ENCODE results near the gene LMO1. TPM values are rescaled to one million over a fixed set of nuclear protein-coding genes. Genes with fewer than 3 reads are reported as not detected.
A peak's percentile ranks its signal among the peaks of the same experiment; 100 is the strongest.

Gene LMO1
- total RNA-seq, 1 donor from 2014 or later: not detected

DNA sequence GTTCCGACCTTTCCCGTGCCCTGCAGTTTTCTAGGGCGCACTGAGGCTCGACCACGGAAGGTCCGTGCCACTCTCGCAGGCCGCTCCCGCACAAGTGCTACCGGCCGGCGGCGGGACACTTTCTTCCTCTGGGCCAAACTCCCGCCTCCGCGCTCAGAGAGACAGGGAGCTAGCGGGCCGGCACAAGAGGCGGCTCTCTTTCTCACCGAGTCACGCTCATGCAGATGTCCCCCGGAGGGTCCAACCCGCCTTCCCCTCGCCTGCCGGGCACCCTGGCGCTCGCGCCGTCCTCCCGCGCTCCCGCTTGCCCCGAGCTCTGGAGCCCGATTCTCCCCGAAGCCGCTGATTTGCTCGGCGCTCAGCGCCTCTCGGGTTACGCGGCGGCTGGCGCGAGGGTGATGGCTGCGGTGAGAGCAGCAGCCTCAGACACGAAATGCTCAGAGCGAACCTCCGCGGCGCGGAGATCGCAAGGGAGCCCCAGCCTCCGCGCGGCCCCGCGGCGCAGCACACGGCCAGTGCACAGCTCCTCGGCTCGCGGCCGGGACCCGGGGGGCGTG lies 1.0 kb downstream of the LMO1 start:
- no peak overlapping the region for H3K27ac ChIP-seq
- intact Hi-C loops (cut with DNase I): no loop called here
- peak; percentile 71 for DNase-seq

DNA sequence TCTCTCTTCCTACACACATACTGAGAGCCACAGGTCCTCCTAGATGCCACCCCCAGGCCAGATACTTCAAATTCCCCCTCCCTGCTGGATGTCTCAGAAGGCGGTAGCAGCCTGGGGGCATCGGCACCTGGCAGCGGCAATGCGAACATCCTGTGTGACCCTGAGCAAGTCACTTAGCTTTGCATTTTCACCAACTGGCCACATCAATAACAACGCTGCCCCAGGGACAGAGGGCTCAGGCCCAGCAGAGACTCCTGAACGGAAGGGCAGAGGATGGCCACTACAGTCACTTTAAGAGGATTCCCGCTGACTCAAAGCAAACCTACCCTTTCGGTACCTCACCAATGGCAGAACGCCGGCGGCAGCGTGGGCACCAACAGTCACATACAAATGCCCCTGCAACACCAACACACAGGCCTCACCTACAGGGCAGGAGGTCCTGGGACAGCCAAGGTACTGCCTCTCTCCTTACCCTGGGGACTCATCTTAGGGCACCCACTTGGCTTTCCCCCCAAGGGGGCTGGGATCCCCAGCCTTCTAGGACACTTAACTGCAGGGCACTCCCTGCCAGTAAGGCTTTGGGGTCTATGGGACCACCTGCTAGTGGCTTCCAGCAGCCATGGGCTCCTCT lies 1.6 kb downstream of the LMO1 start:
- TF ChIP-seq, protein P1, sequence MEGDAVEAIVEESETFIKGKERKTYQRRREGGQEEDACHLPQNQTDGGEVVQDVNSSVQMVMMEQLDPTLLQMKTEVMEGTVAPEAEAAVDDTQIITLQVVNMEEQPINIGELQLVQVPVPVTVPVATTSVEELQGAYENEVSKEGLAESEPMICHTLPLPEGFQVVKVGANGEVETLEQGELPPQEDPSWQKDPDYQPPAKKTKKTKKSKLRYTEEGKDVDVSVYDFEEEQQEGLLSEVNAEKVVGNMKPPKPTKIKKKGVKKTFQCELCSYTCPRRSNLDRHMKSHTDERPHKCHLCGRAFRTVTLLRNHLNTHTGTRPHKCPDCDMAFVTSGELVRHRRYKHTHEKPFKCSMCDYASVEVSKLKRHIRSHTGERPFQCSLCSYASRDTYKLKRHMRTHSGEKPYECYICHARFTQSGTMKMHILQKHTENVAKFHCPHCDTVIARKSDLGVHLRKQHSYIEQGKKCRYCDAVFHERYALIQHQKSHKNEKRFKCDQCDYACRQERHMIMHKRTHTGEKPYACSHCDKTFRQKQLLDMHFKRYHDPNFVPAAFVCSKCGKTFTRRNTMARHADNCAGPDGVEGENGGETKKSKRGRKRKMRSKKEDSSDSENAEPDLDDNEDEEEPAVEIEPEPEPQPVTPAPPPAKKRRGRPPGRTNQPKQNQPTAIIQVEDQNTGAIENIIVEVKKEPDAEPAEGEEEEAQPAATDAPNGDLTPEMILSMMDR (IDR thresholded peaks at IDR 0.05): no peak
- intact Hi-C loops (cut with DNase I): no loop called here
- H3K4me1 ChIP-seq: peaks cover 19% of the 10 kb centered on the region
- ATAC-seq (no peak), DNase-seq (peak; percentile 19)
- H3K9me3 ChIP-seq: no peaks in the 10 kb centered on the region
- peaks cover 62% of the 10 kb centered on the region for H3K27me3 ChIP-seq
- H3K36me3 ChIP-seq: no peaks in the 10 kb centered on the region
- peak overlapping the region; percentile 47 for H3K4me3 ChIP-seq
- no peak overlapping the region for H3K27ac ChIP-seq

More for the DNA sequence above, 1.0 kb downstream of the LMO1 start:
- peaks cover 68% of the 10 kb centered on the region for H3K27me3 ChIP-seq
- no peaks in the 10 kb centered on the region for H3K36me3 ChIP-seq
- peak overlapping the region; percentile 47 for H3K4me3 ChIP-seq
- TF ChIP-seq, protein P1 (IDR thresholded peaks at IDR 0.05): no peak
- H3K4me1 ChIP-seq: peaks cover 20% of the 10 kb centered on the region
- peak; percentile 49 for ATAC-seq
- H3K9me3 ChIP-seq: no peaks in the 10 kb centered on the region

DNA sequence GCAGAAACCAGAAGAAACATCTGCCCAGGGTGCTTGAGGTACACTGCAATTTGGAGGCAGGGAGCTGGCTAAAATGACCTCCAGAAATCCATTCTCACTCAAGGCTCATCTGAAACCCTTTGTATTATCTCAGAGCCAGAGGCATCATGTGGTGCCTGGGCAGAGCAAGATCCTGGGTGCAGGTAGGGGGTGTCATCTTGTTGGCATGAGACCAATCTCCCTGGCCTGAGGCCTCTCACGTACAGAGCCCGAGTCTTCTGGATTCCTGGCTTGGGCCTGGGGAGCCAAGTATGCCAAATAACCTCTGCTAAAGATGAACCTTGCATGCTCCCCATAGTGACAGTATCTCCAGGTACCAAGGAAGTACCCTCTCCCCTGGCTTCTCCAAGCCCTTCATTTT lies 2.4 kb downstream of the LMO1 start:
- peak; percentile 3 for DNase-seq
- TF ChIP-seq, protein P1 (IDR thresholded peaks at IDR 0.05): no peak

DNA sequence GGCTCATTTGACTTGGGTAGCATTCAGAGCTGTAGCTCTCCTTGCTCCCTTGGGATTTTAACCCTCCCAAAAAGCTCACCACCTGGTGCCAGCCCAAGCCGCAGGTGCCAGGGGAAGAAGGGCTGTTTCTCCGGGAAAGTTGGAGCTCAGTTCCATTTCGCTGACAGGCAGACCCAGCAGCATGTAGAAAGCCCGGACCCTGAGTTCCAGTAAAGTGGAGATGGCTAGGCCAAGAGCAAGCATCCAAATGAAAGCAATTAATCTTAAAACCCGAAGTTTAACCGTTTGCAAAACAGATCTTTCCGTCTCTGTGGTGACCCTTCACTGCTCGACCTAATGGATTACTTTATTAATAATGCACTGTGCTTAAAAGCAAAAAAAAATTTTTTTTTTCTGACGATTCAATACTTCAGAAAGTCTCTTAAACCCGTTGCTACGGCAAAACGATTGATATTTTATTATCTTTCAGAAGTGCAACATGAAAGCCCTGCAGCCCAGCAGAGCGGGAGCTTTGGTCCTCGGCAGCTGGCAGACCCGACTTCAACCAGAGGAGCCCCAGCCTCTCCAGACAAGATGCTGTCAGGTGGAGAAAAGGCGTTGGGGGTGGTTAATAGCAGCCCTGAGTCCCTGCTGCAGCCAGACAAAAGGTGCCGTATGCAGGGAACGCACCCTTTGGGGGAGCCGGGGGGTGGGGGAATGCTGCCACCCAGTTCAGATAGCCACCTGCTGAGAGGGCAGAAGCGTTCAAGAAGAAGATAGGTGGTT lies 3.3 kb downstream of the LMO1 start:
- Histone ChIP-seq H3K36me3 (no peaks in the 10 kb centered on the region), H3K4me3 (no peak overlapping the region), H3K27me3 (peaks cover 46% of the 10 kb centered on the region), H3K9me3 (no peaks in the 10 kb centered on the region), H3K4me1 (peaks cover 19% of the 10 kb centered on the region), H3K27ac (no peak overlapping the region)
- DNase-seq: peak; percentile 20
- TF ChIP-seq, protein P1 (IDR thresholded peaks at IDR 0.05): no peak
- no peak for ATAC-seq
- intact Hi-C loops (cut with DNase I): no loop called here

More for the DNA sequence above, 2.4 kb downstream of the LMO1 start:
- ATAC-seq: no peak
- Histone ChIP-seq H3K36me3 (no peaks in the 10 kb centered on the region), H3K9me3 (no peaks in the 10 kb centered on the region), H3K27ac (no peak overlapping the region), H3K4me1 (peaks cover 19% of the 10 kb centered on the region), H3K4me3 (no peak overlapping the region), H3K27me3 (peaks cover 55% of the 10 kb centered on the region)
- intact Hi-C loops (cut with DNase I): no loop called here

DNA sequence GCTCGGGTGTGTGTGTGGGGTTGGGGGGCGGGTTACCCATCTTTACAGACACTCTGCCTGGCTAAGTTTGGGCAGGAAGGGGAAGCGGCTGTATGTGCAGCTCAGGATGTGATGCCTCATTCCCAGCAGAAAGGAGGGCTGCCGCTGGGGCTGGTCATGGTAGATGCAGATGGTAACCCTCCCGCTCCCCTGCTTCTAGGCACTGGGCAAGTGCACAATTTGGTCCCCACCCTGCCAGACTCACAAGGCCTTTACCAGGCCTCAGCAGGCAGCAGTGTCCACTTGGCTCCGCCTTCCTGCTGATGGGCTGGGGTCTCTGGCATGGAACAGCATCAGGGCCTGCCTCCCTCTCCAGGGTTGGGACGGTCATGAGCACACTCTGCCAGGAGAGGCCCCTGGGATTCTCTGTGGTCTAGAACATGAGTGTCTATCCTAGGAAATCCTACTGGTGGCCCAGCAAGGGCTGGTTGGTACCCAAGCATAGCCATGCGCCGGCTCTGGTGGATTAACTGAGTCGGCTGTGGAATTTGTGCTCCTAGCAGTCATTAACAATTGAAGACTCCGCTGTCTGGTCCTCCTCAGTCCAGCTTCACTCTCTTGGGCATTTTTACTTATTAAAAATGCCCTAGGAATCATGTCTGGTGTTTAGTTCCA lies 4.2 kb downstream of the LMO1 start:
- no peaks in the 10 kb centered on the region for H3K36me3 ChIP-seq
- intact Hi-C loops (cut with DNase I): no loop called here
- peaks cover 36% of the 10 kb centered on the region for H3K27me3 ChIP-seq
- peak; percentile 38 for DNase-seq
- peaks cover 19% of the 10 kb centered on the region for H3K4me1 ChIP-seq
- no peak overlapping the region for H3K4me3 ChIP-seq
- no peak overlapping the region for H3K27ac ChIP-seq
- TF ChIP-seq, protein P1 (IDR thresholded peaks at IDR 0.05): no peak
- no peaks in the 10 kb centered on the region for H3K9me3 ChIP-seq
- ATAC-seq: no peak
